Loucy (cell line): ENCODE measurements around the gene ZNF195.

ENCODE experiments used
- H2AFZ ChIP-seq: fragments of 200-600 bp; sonication (generic); 2 replicates; pipeline ENCODE4 v1.6.0; 2016; ENCODE audit warnings: antibody characterized with exemption, mild to moderate bottlenecking, low read length, moderate library complexity
- H3F3A ChIP-seq: fragments of 200-600 bp; 2 replicates; pipeline ENCODE4 v1.6.0; 2016; ENCODE audit warnings: antibody characterized with exemption, low read depth, mild to moderate bottlenecking
- H3K27me3 ChIP-seq: fragments of 200-600 bp; sonication (generic); 2 replicates; pipeline ENCODE4 v1.6.1; 2014; ENCODE audit warnings: low read length, mild to moderate bottlenecking; ENCODE audit not compliant: insufficient read depth, poor library complexity, severe bottlenecking
- H3K36me3 ChIP-seq: fragments of 200-600 bp; sonication (generic); 2 replicates; pipeline ENCODE4 v1.6.1; 2016; ENCODE audit warnings: low read length; ENCODE audit not compliant: insufficient read depth
- H3K4me1 ChIP-seq: fragments of 200-600 bp; sonication (generic); 2 replicates; pipeline ENCODE4 v1.5.1; 2014; ENCODE audit warnings: low read length, mild to moderate bottlenecking; ENCODE audit not compliant: insufficient read depth, poor library complexity, severe bottlenecking
- H3K4me2 ChIP-seq: fragments of 200-600 bp; sonication (generic); 2 replicates; pipeline ENCODE4 v1.6.0; 2014; ENCODE audit warnings: antibody characterized with exemption, low read length, low read depth, mild to moderate bottlenecking; ENCODE audit not compliant: poor library complexity, severe bottlenecking
- H3K4me3 ChIP-seq: fragments of 200-600 bp; sonication (generic); 2 replicates; pipeline ENCODE4 v1.5.1; 2014; ENCODE audit warnings: low read length, mild to moderate bottlenecking, mixed read lengths; ENCODE audit not compliant: poor library complexity, severe bottlenecking
- H3K79me2 ChIP-seq: fragments of 200-600 bp; sonication (generic); 2 replicates; pipeline ENCODE4 v1.6.1; 2014; ENCODE audit warnings: low read length; ENCODE audit not compliant: insufficient read depth
- H3K9ac ChIP-seq: fragments of 200-600 bp; sonication (generic); 2 replicates; pipeline ENCODE4 v1.6.0; 2014; ENCODE audit warnings: mild to moderate bottlenecking, low read depth, low read length, moderate library complexity; ENCODE audit not compliant: poor library complexity, severe bottlenecking
- H3K9me2 ChIP-seq: fragments of 200-600 bp; sonication (generic); replicated peaks from 2 replicates; pipeline ENCODE4 v1.6.1; 2016; ENCODE audit warnings: low read depth, low read length, mixed read lengths
- H3K9me3 ChIP-seq: fragments of 200-600 bp; sonication (generic); 2 replicates; pipeline ENCODE4 v1.6.1; 2014; ENCODE audit warnings: mild to moderate bottlenecking, antibody characterized with exemption, low read length, low read depth; ENCODE audit not compliant: insufficient read depth
- H4K20me1 ChIP-seq: fragments of 200-600 bp; sonication (generic); 2 replicates; pipeline ENCODE4 v1.6.0; 2014; ENCODE audit warnings: antibody characterized with exemption, low read length, mild to moderate bottlenecking; ENCODE audit not compliant: insufficient read depth, poor library complexity, severe bottlenecking
- CTCF ChIP-seq: fragments of 200-600 bp; sonication (generic); conservative IDR thresholded peaks from 2 replicates; pipeline ENCODE4 v1.5.1; 2014; ENCODE audit warnings: mild to moderate bottlenecking, antibody characterized with exemption, low read length
- EZH2phosphoT487 ChIP-seq: fragments of 200-600 bp; IDR thresholded peaks from 2 replicates; pipeline ENCODE4 v1.6.1; 2018; ENCODE audit warnings: antibody characterized with exemption, mild to moderate bottlenecking, moderate library complexity, borderline replicate concordance

Gene ZNF195

DNA sequence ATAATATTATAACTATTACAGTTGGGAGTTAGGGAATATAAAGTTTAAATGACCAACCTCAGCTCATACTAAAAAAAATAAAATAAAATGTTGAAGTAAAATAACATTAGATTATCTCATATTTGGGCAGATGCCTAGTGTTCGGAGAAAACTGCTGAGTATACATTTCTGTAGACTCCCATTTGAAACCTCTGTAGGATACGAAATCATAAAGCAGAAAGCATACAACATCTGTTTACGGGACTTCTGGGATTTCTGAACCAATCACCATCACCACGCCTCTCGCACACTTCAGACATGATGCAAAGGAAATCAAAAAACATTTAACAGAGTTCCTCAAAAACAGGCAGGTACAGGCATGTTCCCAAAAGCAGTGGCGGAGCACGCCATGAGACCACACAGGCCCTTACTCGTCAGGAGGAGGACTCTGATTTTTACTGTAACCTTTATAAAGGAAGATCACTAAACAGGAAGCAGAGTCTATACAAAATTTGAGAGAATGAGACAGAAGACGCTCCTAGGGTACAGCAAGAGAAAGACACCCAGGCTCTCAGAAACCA is 8.6 kb downstream of the ZNF195 start:
- TF ChIP-seq CTCF (no peak), EZH2phosphoT487 (no peak)
- Histone ChIP-seq H3K4me3 (no peak overlapping the region), H2AFZ (no peak overlapping the region), H4K20me1 (peaks cover 63% of the 10 kb centered on the region), H3K27me3 (no peaks in the 10 kb centered on the region), H3K9me3 (no peaks in the 10 kb centered on the region), H3K4me1 (peaks cover 29% of the 10 kb centered on the region), H3K79me2 (peaks cover 78% of the 10 kb centered on the region), H3K9ac (no peak overlapping the region), H3F3A (no peaks in the 10 kb centered on the region), H3K9me2 (no peaks in the 10 kb centered on the region), H3K4me2 (no peak overlapping the region), H3K36me3 (peaks cover 65% of the 10 kb centered on the region)

GRCh38 chr11:3369366-3369765 is 9.6 kb downstream of the ZNF195 start:
- Histone ChIP-seq H3F3A (0 out of 2 replicates have a peak, but pooled peaks cover 2% of the 10 kb centered on the region), H3K27me3 (no peaks in the 10 kb centered on the region), H3K9me3 (0 out of 2 replicates have a peak, but pooled peaks cover 5% of the 10 kb centered on the region), H3K9ac (no peak overlapping the region), H3K36me3 (peaks cover 75% of the 10 kb centered on the region), H4K20me1 (peaks cover 60% of the 10 kb centered on the region), H3K79me2 (peaks cover 77% of the 10 kb centered on the region), H3K4me3 (no peak overlapping the region), H3K4me1 (peaks cover 18% of the 10 kb centered on the region), H3K9me2 (no peaks in the 10 kb centered on the region), H3K4me2 (no peak overlapping the region), H2AFZ (no peak overlapping the region)
- no peak for TF ChIP-seq CTCF
- no peak for TF ChIP-seq EZH2phosphoT487

DNA sequence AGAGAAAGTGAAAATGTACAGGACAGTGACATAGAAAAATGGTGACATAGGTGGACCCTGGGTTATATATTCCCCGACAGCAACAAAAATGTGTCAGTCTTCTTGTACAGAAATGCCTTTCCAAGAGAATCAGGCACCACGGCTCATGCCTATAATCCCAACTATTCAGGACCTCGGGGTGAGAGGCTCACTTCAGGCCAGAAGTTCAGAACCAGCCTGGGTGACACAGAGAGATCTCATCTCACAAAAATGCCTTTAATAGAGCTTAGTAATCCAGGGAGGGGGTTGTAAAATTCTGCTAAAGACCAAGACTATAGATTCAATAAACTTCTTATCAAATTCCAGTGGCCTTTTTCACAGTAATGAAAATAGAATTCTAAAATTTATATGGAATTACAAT is 10.7 kb downstream of the ZNF195 start:
- TF ChIP-seq EZH2phosphoT487: no peak
- TF ChIP-seq CTCF: no peak
- Histone ChIP-seq H3K9ac (no peak overlapping the region), H3F3A (0 out of 2 replicates have a peak, but pooled peaks cover 2% of the 10 kb centered on the region), H3K9me3 (peaks cover 17% of the 10 kb centered on the region), H3K79me2 (peaks cover 77% of the 10 kb centered on the region), H2AFZ (no peak overlapping the region), H3K4me1 (peaks cover 7% of the 10 kb centered on the region), H3K27me3 (peaks cover 9% of the 10 kb centered on the region), H3K9me2 (no peaks in the 10 kb centered on the region), H3K4me2 (no peak overlapping the region), H4K20me1 (peaks cover 49% of the 10 kb centered on the region), H3K36me3 (peaks cover 87% of the 10 kb centered on the region), H3K4me3 (no peak overlapping the region)
